Measurements from ENCODE around the gene ZYG11A. TPM values are rescaled to one million over a fixed set of nuclear protein-coding genes. Genes with fewer than 3 reads are reported as not detected.

Gene ZYG11A
- total RNA-seq, 1 donor from 2014 or later: 0.19 TPM

DNA sequence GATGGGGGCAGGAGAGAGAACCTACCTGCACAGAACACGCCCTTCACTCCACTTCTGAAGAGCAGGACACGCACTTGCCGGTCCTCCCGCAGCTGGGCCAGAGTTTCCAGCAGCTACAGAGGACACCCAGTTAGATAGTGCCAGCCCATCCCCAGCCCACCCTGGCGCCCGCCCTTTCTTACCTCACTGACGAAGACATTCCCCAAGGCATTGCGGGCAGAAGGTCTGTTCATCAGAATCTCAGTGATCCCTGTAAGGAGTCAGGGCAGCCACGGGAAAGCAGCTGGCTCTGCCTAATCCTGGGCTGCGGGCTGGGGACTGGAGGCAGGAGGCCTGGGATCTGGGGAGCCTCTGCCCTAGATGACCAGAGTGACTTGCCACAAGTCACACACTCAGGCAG is 69.0 kb downstream of the ZYG11A start:
- Mint-ChIP-seq H3K27ac (ENCODE audit: unreplicated experiment) (no peak overlapping the region), H3K9me3 (no peaks in the 10 kb centered on the region), H3K36me3 (ENCODE audit: low read depth) (no peaks in the 10 kb centered on the region), H3K4me1 (peaks cover 3% of the 10 kb centered on the region), H3K4me3 (no peak overlapping the region), H3K27me3 (ENCODE audit: low read depth) (no peaks in the 10 kb centered on the region)
- DNase-seq (ENCODE audit: low read depth, low spot score): no peak
- no peak for TF ChIP-seq CTCF (conservative IDR thresholded peaks at IDR 0.05)

DNA sequence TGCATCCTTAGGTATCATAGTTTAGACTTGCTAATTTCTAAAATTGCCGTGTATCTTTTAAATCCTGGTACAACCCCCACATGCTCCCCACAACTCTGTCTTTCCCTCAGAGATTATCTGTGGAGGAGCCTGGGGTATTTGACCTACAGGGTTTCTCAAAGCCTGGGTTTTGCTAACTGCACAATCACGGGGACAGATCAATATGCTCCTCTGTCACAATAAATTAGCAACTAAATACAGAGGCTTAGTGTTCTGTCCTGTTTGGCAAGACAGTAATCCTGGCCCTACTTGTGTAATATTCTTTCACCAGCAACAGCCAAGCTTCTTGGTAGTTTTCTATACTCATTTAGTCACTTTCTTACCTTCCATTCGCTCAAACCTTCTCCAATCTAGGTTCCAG is 70.5 kb downstream of the ZYG11A start:
- DNase-seq (ENCODE audit: low read depth, low spot score): no peak
- Mint-ChIP-seq H3K27ac (ENCODE audit: unreplicated experiment) (no peak overlapping the region), H3K9me3 (no peaks in the 10 kb centered on the region), H3K4me3 (no peak overlapping the region), H3K27me3 (ENCODE audit: low read depth) (peaks cover 2% of the 10 kb centered on the region), H3K4me1 (peaks cover 3% of the 10 kb centered on the region), H3K36me3 (ENCODE audit: low read depth) (no peaks in the 10 kb centered on the region)
- no peak for TF ChIP-seq CTCF (conservative IDR thresholded peaks at IDR 0.05)

DNA sequence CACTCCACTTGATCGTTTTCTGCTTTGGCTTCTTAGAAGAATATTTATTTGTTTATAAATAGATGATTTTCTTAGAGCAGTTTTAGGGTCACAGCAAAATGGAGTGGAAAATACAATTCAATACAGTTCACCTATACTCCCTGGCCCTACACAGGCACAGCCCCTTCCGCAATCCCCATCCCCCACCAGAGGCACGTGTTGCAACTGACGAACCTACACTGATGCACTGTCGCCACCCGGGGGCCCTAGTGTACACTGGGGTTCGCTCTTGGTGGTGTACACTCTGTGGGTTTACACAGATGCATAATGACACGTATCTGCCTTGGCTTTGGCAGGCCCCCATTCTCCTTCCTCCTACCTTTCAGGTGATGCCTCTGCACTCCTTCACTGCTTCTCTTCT is 71.0 kb downstream of the ZYG11A start:
- peaks cover 2% of the 10 kb centered on the region for H3K27me3 Mint-ChIP-seq (ENCODE audit: low read depth)
- no peak for TF ChIP-seq CTCF (conservative IDR thresholded peaks at IDR 0.05)
- H3K9me3 Mint-ChIP-seq: no peaks in the 10 kb centered on the region
- peaks cover 3% of the 10 kb centered on the region for H3K4me1 Mint-ChIP-seq
- no peak overlapping the region for H3K27ac Mint-ChIP-seq (ENCODE audit: unreplicated experiment)
- no peak overlapping the region for H3K4me3 Mint-ChIP-seq
- DNase-seq (ENCODE audit: low read depth, low spot score): no peak
- no peaks in the 10 kb centered on the region for H3K36me3 Mint-ChIP-seq (ENCODE audit: low read depth)

DNA sequence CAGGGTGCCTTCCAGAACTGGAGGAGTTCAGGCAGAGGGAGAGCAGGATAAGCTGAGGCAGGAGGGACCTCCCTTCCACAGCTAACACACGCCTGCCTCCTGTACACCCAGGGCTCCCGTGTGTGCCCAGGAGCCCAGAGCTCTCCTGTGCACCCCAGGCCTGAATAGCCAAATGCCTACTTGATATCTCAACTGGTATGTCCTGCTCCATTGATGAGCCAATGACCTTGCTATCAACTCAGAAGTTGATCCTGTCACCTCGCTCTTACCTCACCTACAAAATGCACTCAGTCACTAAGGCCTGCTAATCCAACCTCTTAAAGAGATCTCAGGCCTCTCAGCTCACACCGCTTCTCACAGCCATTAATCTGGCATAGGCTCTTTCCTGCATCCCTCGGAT is 71.9 kb downstream of the ZYG11A start:
- TF ChIP-seq CTCF (conservative IDR thresholded peaks at IDR 0.05): no peak
- peaks cover 5% of the 10 kb centered on the region for H3K9me3 Mint-ChIP-seq
- H3K4me1 Mint-ChIP-seq: peaks cover 3% of the 10 kb centered on the region
- no peak overlapping the region for H3K4me3 Mint-ChIP-seq
- DNase-seq (ENCODE audit: low read depth, low spot score): no peak
- peaks cover 9% of the 10 kb centered on the region for H3K27me3 Mint-ChIP-seq (ENCODE audit: low read depth)
- no peak overlapping the region for H3K27ac Mint-ChIP-seq (ENCODE audit: unreplicated experiment)
- H3K36me3 Mint-ChIP-seq (ENCODE audit: low read depth): peaks cover 5% of the 10 kb centered on the region

DNA sequence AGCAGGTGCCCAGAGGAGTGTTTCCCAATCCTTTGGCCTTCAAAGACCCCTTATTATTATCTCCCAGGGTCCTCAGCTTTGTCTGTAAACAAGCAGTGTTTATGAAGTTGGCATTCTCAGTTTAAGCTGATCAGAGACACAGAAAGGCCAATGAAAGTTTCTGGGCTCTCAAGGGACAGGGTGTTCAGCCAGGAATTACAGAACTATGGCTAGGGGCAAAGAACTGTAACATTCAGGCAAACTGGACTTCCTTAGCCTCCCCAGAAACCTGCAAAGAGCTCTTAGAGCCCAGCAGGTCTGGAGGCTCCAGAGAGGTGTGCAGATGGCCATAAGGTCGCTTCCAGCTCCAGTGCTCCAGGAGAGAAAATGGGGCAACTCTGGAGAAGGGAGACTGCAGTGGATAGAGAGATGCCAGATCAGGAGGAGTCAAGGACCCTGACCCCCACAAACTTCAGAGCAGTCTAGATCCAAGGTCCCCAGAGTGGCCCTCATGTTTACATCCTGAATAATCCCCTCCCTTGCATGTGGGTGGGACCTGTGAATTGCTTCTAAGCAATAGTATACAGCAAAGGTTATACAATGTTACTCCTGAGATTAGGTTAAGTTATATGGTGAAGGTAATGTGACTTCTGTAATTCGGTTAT is 72.8 kb downstream of the ZYG11A start:
- H3K9me3 Mint-ChIP-seq: peaks cover 5% of the 10 kb centered on the region
- H3K4me3 Mint-ChIP-seq: no peak overlapping the region
- no peak overlapping the region for H3K27ac Mint-ChIP-seq (ENCODE audit: unreplicated experiment)
- TF ChIP-seq CTCF (conservative IDR thresholded peaks at IDR 0.05): no peak
- peaks cover 3% of the 10 kb centered on the region for H3K4me1 Mint-ChIP-seq
- peaks cover 18% of the 10 kb centered on the region for H3K27me3 Mint-ChIP-seq (ENCODE audit: low read depth)
- peaks cover 5% of the 10 kb centered on the region for H3K36me3 Mint-ChIP-seq (ENCODE audit: low read depth)
- no peak for DNase-seq (ENCODE audit: low read depth, low spot score)
